WI38 (cell line): ENCODE measurements around the gene OAS2.
"Not testable (repeated sequence)": the region's sequence is repeated elsewhere in the genome, so short reads cannot be mapped to it uniquely, and the experiment has no call there.

Source experiments
- H3K4me3 ChIP-seq: 2 replicates; pipeline ENCODE4 v1.5.1; 2011; ENCODE audit warnings: low read depth, mild to moderate bottlenecking, control low read depth, low read length
- TF ChIP-seq, protein P1 (sequence below): IDR thresholded peaks from 2 replicates; pipeline ENCODE4 v1.5.1; 2012; ENCODE audit warnings: low read depth, mild to moderate bottlenecking, control low read depth, low read length

OAS2 gene

DNA sequence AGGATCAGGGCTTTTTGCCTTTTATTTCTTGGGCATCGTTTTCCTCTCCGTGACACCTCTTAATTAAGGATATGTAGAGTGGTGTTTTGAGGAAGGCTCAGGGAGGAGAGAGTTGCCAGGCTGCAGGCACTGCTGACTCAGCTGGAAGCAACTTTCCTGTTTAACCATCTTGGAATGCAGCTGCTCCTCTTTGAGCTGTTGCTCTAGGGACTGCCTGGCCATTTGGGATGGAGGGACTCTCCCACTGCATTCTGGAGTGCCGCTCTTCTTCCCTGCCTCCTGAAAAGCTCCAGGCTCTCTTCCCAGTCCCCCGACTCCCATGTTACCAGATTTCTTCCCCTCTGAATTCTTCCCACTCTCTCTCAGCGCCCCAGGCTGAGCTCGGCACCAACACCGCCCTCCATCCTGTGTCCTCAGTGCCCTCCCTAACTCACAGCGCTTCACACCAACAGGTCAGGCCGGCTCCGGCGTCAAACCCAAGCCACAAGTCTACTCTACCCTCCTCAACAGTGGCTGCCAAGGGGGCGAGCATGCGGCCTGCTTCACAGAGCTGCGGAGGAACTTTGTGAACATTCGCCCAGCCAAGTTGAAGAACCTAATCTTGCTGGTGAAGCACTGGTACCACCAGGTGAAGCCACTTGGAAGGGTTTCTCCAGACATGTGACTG lies 34.2 kb upstream of the OAS2 start:
- TF ChIP-seq, protein P1, sequence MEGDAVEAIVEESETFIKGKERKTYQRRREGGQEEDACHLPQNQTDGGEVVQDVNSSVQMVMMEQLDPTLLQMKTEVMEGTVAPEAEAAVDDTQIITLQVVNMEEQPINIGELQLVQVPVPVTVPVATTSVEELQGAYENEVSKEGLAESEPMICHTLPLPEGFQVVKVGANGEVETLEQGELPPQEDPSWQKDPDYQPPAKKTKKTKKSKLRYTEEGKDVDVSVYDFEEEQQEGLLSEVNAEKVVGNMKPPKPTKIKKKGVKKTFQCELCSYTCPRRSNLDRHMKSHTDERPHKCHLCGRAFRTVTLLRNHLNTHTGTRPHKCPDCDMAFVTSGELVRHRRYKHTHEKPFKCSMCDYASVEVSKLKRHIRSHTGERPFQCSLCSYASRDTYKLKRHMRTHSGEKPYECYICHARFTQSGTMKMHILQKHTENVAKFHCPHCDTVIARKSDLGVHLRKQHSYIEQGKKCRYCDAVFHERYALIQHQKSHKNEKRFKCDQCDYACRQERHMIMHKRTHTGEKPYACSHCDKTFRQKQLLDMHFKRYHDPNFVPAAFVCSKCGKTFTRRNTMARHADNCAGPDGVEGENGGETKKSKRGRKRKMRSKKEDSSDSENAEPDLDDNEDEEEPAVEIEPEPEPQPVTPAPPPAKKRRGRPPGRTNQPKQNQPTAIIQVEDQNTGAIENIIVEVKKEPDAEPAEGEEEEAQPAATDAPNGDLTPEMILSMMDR = no peak
- H3K4me3 ChIP-seq = no peak overlapping the region

DNA sequence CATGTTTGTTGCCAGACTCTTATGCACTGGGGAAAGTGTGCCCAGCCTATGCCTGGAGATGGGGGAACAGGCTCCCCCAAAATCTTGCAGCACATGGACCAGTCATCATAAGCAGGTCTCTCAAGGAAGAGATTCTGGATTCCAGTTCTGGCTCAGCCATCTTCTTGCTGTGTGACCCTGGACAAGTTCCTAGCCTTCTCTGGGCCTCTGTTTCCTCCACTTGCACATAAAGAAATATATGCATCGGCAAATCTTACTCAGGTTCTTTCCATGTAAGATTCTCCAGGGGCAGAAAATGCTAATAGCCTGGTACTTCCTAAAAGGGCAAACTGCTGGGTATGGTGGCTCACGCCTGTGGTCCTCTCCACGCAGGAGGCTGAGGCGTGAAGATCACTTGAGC lies 32.8 kb upstream of the OAS2 start:
- TF ChIP-seq, protein P1 = no peak
- no peak overlapping the region for H3K4me3 ChIP-seq

DNA sequence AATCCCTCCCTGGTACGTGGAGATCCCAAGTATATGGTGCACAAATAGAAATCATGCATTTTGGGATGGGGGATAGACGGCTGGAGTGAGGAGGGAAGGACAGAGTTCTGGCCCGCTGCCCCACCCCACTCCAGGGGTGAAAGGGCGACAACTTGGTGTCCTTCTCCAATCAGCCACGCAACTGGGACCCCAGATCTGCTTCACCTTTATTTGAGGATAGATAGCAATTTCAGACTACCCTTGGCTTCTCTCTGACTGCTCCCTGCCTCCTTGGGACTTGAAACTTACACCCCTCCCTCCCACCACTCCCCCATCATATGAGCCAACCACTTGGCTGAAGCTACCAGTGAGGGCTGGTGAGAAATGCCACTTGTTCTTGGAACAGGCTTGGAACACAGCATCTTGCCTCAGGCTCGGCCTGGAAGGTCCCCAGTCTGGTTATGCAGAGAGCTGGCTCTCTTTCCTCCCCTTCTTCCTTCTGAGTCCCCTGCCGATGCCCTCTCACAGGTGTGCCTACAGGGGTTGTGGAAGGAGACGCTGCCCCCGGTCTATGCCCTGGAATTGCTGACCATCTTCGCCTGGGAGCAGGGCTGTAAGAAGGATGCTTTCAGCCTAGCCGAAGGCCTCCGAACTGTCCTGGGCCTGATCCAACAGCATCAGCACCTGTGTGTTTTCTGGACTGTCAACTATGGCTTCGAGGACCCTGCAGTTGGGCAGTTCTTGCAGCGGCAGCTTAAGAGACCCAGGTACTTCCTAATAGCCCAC lies 31.9 kb upstream of the OAS2 start:
- no peak overlapping the region for H3K4me3 ChIP-seq
- TF ChIP-seq, protein P1 = no peak

DNA sequence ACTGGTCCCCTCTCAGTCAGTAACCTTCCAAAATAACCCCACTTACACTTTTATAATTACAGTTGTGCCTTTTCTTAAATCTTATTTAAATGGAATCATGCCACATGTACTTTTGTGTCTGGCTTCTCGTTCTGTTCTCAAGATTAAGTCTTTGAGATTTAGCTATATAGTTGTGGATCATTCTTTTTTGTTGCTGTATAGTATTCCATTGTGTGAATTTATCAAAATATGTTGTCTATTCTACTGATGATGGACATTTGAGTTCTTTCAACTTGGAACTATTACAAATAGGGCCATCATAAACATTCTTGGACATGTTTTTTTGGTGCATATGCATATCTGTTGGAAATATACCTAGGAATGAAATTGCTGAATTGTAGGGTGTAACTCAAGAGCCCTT lies 31.0 kb upstream of the OAS2 start:
- no peak overlapping the region for H3K4me3 ChIP-seq
- TF ChIP-seq, protein P1 = no peak

DNA sequence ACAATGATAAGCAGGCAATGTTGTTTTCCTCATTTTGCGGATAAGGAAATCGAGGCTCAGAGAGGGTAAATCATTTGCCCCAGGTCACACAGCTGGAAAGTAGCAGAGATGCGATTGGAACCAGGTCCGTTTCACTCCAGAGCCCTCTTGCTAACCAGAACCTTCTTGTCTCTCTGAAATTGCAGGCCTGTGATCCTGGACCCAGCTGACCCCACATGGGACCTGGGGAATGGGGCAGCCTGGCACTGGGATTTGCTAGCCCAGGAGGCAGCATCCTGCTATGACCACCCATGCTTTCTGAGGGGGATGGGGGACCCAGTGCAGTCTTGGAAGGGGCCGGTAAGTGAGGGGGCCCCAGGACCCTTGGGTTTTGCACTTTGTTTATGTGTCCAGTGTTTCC lies 30.6 kb upstream of the OAS2 start:
- TF ChIP-seq, protein P1 = no peak
- H3K4me3 ChIP-seq = no peak overlapping the region

DNA sequence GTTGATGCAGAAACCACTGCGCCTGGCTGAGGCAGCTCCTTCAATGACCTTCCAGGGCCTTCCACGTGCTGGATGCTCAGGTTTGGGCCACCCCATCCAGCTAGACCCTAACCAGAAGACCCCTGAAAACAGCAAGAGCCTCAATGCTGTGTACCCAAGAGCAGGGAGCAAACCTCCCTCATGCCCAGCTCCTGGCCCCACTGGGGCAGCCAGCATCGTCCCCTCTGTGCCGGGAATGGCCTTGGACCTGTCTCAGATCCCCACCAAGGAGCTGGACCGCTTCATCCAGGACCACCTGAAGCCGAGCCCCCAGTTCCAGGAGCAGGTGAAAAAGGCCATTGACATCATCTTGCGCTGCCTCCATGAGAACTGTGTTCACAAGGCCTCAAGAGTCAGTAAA lies 29.5 kb upstream of the OAS2 start:
- TF ChIP-seq, protein P1 = no peak
- H3K4me3 ChIP-seq = no peak overlapping the region

DNA sequence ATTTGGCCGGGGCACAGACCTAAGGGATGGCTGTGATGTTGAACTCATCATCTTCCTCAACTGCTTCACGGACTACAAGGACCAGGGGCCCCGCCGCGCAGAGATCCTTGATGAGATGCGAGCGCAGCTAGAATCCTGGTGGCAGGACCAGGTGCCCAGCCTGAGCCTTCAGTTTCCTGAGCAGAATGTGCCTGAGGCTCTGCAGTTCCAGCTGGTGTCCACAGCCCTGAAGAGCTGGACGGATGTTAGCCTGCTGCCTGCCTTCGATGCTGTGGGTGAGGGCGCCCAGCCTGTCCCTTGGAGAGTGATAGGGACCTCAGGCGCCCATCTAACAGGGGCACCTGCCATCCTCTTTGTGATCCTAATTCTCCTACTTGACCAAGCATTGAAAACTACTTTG lies 27.6 kb upstream of the OAS2 start:
- TF ChIP-seq, protein P1 = no peak
- no peak overlapping the region for H3K4me3 ChIP-seq

DNA sequence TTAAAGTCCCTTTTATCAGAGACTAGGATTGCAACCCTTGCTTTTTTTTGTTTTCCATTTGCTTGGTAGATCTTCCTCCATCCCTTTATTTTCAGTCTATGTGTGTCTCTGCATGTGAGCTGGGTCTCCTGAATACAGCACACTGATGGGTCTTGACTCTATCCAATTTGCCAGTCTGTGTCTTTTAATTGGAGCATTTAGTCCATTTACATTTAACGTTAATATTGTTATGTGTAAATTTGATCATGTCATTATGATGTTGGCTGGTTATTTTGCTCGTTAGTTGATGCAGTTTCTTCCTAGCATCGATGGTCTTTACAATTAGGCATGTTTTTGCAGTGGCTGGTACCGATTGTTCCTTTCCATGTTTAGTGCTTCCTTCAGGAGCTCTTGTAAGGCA lies 21.2 kb upstream of the OAS2 start:
- not testable (repeated sequence) for H3K4me3 ChIP-seq
